ENCODE measurements around the gene CNR2.
"Not testable (repeated sequence)": the region's sequence is repeated elsewhere in the genome, so short reads cannot be mapped to it uniquely, and the experiment has no call there.

CNR2 gene

GRCh38 chr1:23882746-23883145 lies 30.4 kb downstream of the CNR2 start:
- no peak for DNase-seq

DNA sequence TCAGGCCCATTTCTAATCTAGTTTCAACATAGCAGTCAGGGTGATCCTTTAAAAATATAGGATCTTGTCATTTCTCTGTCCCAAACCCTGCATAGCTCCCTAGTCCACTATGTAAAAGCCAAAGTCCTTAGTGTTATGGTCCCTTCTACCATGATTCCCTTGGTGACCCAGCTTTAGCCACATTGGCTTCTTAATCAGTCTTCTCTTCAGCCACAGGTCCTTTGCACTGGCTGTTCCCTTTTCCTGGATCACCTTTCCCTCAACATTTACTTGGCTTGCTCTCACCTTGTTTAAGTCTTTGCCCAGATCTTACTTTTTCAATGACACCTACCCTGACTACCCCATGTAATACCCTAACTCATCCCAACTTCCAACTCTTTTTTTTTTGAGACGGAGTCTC lies 33.4 kb downstream of the CNR2 start:
- no peak for DNase-seq

GRCh38 chr1:23878668-23879067 lies 34.5 kb downstream of the CNR2 start:
- no peak for DNase-seq

DNA sequence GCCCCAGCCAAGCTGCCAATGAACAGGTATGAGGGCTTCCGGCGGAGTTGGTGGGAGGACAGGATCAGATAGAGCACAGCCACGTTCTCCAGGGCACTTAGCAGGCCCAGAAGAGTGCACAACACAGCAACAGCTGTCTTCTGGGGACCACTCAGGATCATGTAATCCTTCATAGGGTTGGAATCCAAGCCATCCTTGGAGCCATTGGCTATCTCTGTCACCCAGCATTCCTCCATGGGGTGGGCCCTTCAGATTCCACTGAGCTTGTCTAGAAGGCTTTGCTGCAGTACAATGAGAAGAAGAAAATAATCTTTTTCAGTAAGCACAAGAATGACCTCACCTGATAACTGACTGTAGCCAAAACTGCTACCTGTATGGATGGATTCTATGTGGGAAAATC lies 37.8 kb downstream of the CNR2 start:
- DNase-seq: no peak

DNA sequence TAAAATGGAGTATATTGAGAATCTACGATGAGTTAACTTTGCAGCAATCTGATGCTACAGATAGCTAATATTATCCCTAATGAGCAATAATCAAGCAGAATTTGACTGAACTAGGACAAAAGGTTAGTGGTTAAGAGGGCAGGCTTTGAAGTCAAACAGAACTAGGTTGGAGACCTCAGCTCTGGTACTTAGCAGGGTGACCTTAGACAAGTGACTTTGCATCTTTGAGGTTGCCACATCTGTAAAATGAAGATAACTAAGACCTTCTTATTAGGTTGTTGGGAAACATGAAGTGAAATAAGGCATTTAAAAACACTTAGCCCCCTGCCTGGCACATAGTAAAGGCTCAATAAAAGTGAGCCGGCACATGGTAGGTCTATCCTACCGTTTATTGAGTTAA lies 40.7 kb downstream of the CNR2 start:
- DNase-seq: no peak

DNA sequence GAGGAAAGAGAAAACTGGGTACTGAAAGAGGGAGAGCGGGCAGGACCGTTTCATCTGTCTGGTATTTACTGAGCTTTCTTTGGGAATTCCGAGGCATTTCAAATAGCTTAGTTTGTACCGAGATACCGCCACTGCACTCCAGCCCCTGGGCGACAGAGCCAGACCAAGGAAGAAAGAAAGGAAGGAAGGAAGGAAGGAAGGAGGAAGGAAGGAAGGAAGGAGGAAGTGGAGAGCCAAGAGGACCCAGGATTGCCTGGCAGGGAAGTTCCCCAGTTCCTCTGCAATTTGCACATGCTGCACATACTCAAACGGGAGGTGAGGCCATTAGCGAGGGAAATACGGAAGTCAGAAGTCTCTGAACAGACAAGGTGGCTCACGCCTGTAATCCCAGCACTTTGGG lies 44.1 kb downstream of the CNR2 start:
- DNase-seq: no peak

DNA sequence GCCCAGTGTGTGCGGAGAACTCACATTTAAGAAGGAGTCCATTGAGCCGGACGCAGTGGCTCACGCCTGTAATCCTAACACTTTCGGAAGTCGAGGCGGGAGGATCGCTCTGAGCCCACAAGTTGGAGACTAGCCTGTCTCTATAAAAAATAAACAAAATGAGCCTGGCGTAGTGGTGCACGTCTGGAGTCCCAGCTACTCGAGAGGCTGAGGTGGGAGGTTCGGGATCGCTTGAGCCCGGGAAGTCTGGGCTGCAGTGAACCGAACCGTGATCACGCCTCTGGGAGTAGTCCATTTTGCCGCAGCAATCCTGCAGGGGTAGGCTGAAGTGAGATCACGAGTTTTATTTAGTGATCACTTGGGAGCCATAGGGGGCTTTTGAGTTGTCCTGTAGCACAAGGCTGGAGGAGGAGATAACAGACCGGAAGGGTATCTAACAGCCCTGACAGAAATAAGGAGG lies 44.6 kb downstream of the CNR2 start:
- DNase-seq: peak; percentile 32

- peak; percentile 91 for DNase-seq
These were observed 45.1 kb downstream of the CNR2 start, which contains the start of gene FUCA1 for GRCh38 chr1:23867895-23868556. TSS of gene FUCA1 (minus strand) at chr1:23868290. CDS start at chr1:23868286, 4 bp downstream.

DNA sequence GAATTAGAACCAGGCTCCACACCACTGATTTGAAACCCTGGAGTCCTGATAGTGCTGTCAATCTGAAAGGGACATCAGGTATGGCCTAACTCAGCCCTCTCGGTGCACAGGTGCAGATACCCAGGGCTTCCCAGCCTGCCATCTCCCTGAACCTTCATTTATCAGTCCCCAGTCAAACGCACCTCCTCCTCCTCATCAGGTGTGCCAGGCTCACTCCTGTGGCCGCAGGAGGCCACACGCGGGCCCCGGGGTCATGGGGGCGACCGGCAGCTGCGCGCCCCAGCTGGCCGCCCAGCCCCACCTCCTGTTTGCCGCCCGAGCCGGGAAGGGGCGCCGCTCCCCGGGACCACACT lies 45.6 kb downstream of the CNR2 start:
- no peak for DNase-seq

DNA sequence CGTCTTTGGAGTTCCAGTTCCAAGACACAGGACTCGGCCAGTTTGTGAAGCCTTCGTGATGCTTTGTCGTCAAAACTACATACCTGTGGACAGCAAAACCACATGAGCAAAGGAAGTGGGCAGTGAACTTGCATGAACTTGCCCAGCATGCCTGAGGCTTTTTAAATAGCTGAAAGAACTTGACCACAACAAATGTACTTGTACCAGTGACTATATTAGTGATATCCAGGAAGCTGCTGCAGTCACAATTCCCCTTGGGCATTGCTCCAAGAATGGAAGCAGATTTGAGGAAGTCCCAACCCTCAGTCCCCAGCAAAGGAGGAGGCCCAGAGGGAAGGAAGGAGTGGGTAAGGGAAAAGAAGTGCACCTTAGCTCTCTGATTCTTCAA lies 47.6 kb downstream of the CNR2 start:
- DNase-seq: no peak

- no peak for DNase-seq
These were observed 48.2 kb downstream of the CNR2 start for GRCh38 chr1:23864801-23865542.

DNA sequence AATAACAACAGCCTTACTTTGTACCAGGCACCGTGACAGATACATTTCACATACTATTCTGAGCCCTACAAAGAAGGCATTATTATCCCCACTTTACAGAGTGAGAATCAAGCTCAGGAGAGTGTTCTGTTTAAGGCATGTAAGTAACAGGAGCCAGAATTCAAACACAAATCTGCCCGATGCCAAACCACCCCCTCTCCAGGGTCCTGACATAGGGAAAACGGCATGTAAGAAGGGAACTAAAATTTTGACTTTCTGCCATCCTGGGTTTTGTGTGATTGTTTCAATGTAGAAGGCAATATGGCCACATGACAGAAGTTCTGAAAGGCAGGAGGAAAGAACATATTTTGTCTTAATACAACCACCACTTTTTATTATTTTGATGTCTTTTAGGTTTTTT lies 50.5 kb downstream of the CNR2 start:
- DNase-seq: no peak

DNA sequence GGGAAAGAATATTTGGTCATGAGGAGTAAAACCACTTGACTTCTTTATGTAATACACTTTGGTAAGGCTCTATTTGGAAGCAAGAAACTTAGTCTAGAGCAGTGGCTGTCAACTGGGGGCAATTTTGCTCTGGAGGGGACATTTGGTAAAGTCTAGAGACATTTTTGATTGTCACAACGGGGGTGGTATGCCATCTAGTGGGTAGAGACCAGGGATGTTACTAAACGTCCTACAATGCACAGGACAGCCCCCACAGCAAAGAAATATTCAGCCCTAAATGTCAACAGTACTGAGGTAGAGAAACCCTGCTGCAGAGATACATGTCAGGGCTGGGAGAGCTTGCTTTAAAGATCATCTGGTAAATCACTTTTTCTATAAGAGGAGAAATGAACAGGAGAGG lies 58.6 kb downstream of the CNR2 start:
- no peak for DNase-seq

GRCh38 chr1:23853124-23853523 lies 60.0 kb downstream of the CNR2 start:
- DNase-seq: not testable (repeated sequence)

DNA sequence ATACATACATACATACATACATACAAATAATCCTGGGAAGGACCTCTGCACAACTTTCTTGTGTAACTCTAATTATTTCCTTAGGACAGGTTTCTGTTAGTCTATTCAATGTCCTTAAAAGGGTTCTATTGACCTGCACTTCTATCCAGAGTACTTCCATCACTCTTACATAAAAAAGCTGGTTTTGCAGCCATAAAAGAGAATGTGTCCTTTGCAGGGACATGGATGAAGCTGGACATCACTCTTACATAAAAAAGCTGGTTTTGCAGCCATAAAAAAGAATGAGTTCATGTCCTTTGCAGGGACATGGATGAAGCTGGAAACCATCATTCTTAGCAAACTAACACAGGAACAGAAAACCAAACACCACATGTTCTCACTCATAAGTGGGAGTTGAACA lies 61.8 kb downstream of the CNR2 start:
- DNase-seq: not testable (repeated sequence)

GRCh38 chr1:23848673-23849616 lies 64.2 kb downstream of the CNR2 start:
- DNase-seq: no peak

- not testable (repeated sequence) for DNase-seq
These were observed 65.6 kb downstream of the CNR2 start for GRCh38 chr1:23847482-23848095.

GRCh38 chr1:23845163-23845562 lies 68.0 kb downstream of the CNR2 start:
- no peak for DNase-seq

- DNase-seq: no peak
These were observed 69.5 kb downstream of the CNR2 start for GRCh38 chr1:23843644-23844043.

GRCh38 chr1:23838401-23838866 lies 74.7 kb downstream of the CNR2 start:
- peak; percentile 65 for DNase-seq

DNA sequence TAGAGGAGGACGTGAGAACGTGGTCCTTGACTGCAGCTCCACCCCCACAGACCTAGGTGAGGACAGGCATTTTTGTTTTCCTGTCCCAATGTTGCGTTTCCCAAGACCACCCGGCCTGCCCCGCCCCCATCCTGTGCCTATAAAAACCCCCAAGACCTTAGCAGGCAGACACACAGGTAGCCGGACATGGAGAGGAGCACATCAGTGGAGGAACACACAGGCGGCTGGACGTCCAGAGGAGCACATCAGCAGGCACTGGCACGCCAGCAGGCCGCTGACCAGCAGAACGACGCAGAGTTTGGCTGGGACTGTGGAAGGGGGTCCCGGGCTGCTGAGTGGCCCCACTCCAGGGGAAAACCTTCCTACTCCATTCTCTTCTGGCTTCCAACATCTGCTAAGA lies 75.3 kb downstream of the CNR2 start:
- DNase-seq: no peak

DNA sequence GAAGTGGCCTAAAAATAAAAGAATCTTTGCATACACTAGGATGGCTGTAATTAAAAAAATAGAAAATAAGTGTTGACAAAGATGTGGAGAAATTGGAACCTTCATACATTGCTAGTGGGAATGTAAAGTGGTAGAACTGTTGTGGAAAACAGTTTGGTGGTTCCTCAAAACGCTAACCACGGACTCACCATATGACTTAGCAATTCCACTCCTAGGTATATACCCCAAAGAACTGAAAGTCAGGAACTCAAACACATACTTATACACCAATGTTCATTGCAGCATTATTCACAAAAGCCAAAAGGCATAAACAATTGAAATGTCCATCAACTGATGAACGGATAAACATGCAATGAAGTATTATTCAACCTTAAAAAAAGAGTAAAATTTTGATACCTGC lies 77.1 kb downstream of the CNR2 start:
- no peak for DNase-seq

DNA sequence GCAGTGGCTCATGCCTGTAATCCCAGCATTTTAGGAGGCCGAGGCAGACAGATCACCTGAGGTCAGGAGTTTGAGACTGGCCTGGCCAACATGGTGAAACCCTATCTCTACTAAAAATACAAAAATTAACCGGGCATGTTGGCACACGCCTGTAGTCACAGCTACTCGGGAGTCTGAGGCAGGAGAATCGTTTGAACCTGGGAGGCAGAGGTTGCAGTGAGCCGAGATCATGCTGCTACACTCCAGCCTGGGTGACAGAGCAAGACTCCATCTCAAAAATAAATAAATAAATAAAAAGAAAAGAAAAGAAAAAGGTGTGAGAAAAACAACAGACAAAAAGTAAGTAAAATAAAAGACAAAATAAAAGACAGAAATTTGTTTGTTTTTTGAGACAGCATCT lies 79.0 kb downstream of the CNR2 start:
- DNase-seq: not testable (repeated sequence)

Measured in T1000 (cell line).